Cardiac septum (tissue), 1 donor: ENCODE results near the gene TCHP. TPM values are rescaled to one million over a fixed set of nuclear protein-coding genes. Genes with fewer than 3 reads are reported as not detected.

Experiments
- DNase-seq: peaks from one replicate; pipeline ENCODE4 v3.0.0-alpha.2; 2020; ENCODE audit warnings: low spot score
- intact Hi-C: fragments of 100-400 bp; cut with DNase I; formaldehyde crosslinking; loops from one replicate; pipeline ENCODE4 v1.14.0; 2022
- total RNA-seq: library from RNA; stranded (reverse); fragmentation: NEBNext Ultra II Directional; extraction: Animal tissue kit (Norgen Biotek cat#: 25700); gene quantifications from one replicate; pipeline ENCODE4 v1.2.1, GENCODE V29; 2021
- donor health status: DM: no; HTN: no; CAD: no.

The TCHP gene
- total RNA-seq, 1 donor from 2014 or later: 9.3 TPM

GRCh38 chr12:109900752-109901580 is 892 bp downstream of the TCHP start:
- no peak for DNase-seq
- intact Hi-C loops: loop anchor here (5.0 kb wide), 1 partner anchor 96 kb away; the partner anchor contains the start of genes ANKRD13A and GIT2

GRCh38 chr12:109902891-109903418 is 2.9 kb downstream of the TCHP start:
- intact Hi-C loops: loop anchor here (5.0 kb wide), 1 partner anchor 94 kb away; the partner anchor contains the start of genes ANKRD13A and GIT2
- no peak for DNase-seq

- no peak for DNase-seq
- intact Hi-C loops: no loop called here
Measured at GRCh38 chr12:109905301-109905700, 5.2 kb downstream of the TCHP start.

GRCh38 chr12:109910254-109910968 is 10.3 kb downstream of the TCHP start:
- intact Hi-C loops: no loop called here
- no peak for DNase-seq

- DNase-seq: no peak
- intact Hi-C loops: no loop called here
Measured at GRCh38 chr12:109910969-109911348, 10.9 kb downstream of the TCHP start.

- intact Hi-C loops: no loop called here
Measured at GRCh38 chr12:109912855-109913321, 12.8 kb downstream of the TCHP start.

GRCh38 chr12:109914461-109914860 is 14.4 kb downstream of the TCHP start:
- no peak for DNase-seq
- intact Hi-C loops: no loop called here

More at GRCh38 chr12:109912855-109913321, 12.8 kb downstream of the TCHP start:
- no peak for DNase-seq

DNA sequence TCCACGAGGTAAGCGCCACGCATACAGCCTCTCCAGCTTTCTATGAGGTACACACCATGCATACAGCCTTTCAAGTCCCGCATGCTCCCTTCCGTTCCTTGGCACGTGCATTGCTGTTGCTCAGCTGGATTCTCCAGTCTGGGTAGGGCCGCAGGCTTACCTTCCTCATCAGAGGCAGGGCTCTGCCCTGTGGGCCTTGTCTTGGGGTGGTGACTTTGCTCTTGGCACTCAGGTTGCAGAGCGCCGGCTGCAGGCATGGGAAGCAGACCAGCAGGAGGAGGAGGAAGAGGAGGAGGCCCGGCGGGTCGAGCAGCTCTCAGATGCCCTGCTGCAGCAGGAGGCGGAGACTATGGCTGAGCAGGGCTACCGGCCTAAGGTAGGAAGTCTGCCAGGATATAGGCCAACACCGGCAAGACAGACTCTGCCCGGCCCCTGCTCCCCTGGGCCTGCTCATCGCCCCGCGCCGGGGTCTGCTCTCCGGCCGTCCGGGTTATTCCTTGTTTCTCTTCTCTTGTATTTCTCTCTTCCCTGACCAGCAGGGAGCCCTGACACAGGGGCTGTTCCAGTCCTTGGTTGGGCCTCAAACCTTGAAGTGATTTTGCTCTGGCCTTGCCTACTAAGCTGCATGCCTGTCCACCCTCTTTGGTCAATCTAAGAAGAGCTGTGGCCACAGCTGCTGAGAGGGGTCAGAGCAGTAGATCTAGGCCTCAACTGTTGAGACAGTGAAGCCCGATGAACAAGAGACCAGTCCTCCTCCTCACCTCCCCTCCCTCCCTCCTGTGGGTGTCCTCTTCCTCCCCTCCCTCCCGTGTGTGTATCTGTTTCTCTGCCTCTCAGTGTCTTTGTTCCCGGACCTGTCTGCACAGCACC is 15.3 kb downstream of the TCHP start:
- no peak for DNase-seq
- intact Hi-C loops: no loop called here

- intact Hi-C loops: no loop called here
- DNase-seq: no peak
Measured at GRCh38 chr12:109916045-109916444, 16.0 kb downstream of the TCHP start.

DNA sequence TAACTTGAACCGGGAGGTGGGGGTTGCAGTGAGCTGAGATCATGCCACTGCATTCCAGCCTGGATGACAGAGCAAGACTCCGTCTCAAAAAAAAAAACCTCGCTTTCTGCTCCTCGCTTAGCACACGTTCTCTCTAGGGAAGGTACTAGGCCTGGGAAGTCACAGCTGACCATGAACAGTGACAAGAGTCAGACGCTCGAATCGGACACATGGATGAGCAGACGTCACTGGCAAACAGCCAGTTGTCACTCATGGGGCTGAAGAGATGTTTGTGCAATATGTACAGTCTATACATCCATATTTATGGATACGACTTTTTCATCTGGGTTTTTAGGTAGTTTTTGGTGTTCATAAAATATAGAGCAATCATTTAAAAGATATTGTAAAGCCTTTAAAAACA is 19.4 kb downstream of the TCHP start:
- intact Hi-C loops: no loop called here
- no peak for DNase-seq

- intact Hi-C loops: no loop called here
- no peak for DNase-seq
Measured at GRCh38 chr12:109920261-109920780, 20.2 kb downstream of the TCHP start.

DNA sequence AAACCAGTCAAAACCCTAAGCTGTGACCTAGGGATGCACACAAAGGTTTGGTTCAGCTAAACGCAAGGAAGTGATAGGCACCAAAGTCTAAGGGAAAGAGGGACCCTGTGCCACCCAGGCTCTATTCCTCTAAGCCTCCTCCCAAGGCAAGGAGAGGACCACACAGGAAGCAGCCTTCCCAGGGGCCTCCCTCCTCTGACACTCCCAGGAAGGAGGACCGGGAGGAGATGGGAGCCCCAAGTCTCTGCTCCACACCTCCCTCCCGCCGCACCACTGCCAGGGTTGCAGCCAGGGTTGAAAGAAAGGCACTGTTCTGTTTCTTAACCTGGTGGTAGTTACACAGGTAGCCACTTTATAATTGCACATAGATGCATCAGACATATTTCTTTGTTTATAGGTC is 21.9 kb downstream of the TCHP start:
- intact Hi-C loops: no loop called here
- no peak for DNase-seq

DNA sequence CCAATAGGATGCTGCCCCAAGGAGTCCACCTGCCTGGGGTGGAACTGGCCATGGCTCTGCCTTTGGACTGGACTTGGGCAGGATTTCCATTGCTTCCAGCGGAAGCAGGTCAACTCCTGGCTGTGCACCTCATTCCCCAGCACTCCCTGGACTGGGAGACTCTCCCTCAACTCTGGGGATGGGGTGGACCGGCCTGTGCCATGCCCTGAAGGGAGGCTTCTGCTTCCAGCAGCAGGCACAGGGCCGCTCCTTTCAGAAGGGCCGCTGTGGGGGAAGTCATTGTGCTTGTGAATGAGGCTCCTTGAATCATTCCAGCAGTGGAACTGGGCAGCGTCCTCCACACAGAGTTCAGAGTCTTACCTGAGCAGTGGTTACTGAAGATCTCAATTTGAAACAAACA is 23.0 kb downstream of the TCHP start:
- DNase-seq: no peak
- intact Hi-C loops: no loop called here

DNA sequence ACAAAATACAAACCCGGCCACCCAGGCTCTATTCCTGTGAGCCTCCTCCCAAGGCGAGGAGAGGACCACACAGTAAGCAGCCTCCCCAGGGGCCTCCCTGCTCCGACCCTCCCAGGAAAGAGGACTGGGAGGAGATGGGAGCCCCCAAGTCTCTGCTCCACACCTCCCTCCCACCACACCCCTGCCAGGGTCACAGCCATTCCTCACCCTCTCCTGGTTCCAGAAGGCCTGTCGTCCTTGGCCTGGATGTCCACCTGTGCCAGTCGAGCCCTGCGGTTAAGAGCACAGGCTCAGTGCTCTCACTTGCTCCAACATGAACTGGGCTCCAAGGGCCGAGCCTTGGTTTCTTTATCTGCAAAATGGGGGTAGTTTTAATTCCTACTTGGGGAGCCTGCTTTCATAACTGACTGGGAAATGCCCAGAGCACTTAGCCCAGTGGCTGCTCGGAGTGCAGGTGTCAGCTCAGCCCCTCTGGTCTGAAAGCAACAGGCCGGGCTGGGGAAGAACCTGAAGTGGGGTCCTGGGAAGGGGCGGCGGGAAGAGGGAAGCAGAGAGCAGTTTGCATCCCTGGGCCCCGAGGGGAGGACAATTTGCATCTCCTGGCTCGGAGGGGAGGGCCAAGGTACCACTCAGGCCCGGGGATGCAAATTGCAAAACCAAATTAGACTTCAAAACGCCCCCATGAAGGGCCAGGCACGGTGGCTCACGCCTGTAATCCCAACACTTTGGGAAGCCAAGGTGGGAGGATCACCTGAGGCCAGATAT is 23.6 kb downstream of the TCHP start:
- intact Hi-C loops: no loop called here
- DNase-seq: no peak

DNA sequence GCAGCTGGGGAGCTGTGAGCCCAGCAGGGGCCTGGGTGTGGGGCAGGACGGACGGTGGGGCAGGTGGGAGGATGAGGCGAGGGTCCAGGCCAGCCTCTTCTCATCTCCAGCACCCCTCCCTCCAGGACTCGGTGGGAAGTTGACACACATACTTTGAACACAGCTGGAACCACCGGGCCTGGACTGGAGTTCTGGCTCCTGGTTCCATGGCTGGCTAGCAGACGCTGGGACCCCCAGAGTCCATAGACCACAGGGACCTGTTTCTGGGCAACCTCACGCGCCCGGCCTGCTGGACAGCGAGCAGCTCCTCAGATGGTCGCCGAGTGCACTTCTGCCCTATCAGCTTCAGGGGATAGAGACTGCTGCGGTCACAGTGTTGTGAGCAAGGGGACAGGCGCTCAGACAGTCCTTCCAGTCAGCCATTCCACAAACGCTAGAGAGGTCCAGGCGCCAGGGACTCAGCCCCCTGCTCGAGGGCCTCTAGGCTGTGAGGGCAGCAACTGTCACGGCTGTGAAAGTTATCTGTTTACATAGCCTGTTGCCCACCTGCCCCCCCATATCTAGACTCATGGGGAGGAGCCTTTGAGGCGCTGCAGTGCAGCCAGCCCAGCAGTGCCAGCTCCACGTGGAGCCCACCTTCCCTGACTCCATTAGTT is 25.2 kb downstream of the TCHP start:
- intact Hi-C loops: no loop called here
- no peak for DNase-seq

- intact Hi-C loops: no loop called here
- DNase-seq: no peak
Measured at GRCh38 chr12:109926016-109926415, 25.9 kb downstream of the TCHP start.

DNA sequence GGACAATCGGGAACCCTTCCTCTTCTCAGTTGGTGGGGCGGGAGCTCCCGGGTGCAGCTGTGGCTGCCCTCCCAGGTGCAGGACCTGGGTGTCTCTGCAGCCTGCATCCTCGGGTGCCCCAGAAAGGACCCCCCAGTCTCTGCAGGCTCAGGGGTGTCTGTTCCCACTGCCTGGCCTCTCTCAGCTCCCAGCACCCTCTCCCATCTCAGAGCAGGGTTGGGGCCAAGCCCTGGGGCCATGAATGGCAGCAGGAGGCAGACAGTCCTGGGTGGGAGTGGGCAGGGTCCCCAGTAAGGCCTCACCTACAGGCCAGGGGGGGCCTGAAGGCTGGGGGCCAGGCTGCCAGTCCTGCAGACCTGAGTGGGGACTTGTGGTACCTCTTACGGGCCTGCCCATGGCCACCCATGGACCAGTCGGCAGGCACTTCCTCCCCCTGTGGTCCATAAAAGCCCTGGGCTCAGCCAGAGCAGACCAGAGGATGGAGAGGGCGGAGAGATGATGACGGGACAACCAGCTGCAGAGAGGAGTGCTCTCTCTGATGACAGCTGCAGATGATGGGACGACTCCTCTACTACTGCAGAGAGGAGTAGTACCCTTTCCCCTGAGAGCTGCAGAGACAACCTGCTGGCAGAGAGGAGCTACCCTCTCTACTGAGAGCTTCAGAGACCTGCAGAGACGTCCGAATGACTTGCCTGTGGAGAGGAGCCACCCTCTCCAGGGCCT is 26.6 kb downstream of the TCHP start:
- intact Hi-C loops: no loop called here
- no peak for DNase-seq

- intact Hi-C loops: no loop called here
Measured at GRCh38 chr12:109927622-109928021, 27.5 kb downstream of the TCHP start.

More at GRCh38 chr12:109927622-109928021, 27.5 kb downstream of the TCHP start:
- DNase-seq: no peak
